ENCODE results near the gene SMNDC1.

The SMNDC1 gene

DNA sequence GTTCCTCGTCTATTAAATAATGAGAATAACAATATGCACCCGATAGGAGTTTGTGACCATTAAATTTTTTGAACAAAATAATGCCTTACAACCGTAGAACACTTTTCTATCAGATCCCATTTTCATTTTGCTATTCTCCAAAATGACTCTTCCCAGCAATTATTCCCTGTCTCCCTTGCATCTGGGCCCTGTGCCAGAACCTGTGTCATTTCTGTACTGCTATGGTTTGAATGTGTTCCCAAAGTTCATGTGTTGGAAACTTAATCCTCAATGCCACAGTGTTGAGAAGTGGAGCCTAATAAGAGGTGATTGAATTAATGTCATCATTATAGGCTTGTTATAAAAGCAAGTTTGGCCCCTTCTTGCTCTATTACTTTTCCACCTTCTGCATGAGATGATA lies 33.2 kb upstream of the SMNDC1 start:
- Histone ChIP-seq H3K27ac (replicated peaks) (no peak overlapping the region), H3K4me3 (replicated peaks; ENCODE audit: insufficient read depth, low read length) (no peak overlapping the region), H3K27me3 (ENCODE audit: insufficient read depth, poor library complexity, severe bottlenecking) (no peaks in the 10 kb centered on the region)
- DNase-seq (ENCODE audit: low read depth in 1 of 2, low spot score in 1 of 2), result no peak
- TF ChIP-seq GABPA (IDR thresholded peaks at IDR 0.05; ENCODE audit: low read depth) (no peak), POLR2AphosphoS5 (IDR thresholded peaks at IDR 0.05; ENCODE audit: low read depth) (no peak)
- TF ChIP-seq, protein P1, sequence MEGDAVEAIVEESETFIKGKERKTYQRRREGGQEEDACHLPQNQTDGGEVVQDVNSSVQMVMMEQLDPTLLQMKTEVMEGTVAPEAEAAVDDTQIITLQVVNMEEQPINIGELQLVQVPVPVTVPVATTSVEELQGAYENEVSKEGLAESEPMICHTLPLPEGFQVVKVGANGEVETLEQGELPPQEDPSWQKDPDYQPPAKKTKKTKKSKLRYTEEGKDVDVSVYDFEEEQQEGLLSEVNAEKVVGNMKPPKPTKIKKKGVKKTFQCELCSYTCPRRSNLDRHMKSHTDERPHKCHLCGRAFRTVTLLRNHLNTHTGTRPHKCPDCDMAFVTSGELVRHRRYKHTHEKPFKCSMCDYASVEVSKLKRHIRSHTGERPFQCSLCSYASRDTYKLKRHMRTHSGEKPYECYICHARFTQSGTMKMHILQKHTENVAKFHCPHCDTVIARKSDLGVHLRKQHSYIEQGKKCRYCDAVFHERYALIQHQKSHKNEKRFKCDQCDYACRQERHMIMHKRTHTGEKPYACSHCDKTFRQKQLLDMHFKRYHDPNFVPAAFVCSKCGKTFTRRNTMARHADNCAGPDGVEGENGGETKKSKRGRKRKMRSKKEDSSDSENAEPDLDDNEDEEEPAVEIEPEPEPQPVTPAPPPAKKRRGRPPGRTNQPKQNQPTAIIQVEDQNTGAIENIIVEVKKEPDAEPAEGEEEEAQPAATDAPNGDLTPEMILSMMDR (IDR thresholded peaks at IDR 0.05; ENCODE audit: insufficient read depth, low read length), result no peak
- TF ChIP-seq, protein P2, sequence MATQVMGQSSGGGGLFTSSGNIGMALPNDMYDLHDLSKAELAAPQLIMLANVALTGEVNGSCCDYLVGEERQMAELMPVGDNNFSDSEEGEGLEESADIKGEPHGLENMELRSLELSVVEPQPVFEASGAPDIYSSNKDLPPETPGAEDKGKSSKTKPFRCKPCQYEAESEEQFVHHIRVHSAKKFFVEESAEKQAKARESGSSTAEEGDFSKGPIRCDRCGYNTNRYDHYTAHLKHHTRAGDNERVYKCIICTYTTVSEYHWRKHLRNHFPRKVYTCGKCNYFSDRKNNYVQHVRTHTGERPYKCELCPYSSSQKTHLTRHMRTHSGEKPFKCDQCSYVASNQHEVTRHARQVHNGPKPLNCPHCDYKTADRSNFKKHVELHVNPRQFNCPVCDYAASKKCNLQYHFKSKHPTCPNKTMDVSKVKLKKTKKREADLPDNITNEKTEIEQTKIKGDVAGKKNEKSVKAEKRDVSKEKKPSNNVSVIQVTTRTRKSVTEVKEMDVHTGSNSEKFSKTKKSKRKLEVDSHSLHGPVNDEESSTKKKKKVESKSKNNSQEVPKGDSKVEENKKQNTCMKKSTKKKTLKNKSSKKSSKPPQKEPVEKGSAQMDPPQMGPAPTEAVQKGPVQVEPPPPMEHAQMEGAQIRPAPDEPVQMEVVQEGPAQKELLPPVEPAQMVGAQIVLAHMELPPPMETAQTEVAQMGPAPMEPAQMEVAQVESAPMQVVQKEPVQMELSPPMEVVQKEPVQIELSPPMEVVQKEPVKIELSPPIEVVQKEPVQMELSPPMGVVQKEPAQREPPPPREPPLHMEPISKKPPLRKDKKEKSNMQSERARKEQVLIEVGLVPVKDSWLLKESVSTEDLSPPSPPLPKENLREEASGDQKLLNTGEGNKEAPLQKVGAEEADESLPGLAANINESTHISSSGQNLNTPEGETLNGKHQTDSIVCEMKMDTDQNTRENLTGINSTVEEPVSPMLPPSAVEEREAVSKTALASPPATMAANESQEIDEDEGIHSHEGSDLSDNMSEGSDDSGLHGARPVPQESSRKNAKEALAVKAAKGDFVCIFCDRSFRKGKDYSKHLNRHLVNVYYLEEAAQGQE (IDR thresholded peaks at IDR 0.05; ENCODE audit: insufficient replicate concordance, low read depth), result no peak

DNA sequence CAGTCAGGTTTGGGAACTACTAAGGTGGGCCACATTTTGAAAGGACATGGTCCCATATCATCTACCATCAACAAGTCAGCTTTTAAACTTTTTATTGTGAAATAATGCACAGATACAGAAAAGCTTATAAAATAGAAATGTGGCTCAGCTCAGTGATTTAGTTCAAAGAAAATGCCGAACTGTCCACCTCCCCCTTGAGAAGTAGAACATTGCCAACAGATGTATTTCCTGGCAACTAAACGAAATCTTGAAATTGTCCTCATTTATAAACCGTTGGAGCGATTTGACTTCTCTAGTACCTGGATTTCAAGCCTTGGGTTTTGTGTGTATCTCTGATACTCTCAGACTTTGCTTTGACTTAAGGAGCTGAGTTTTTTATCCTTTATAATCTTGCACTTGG lies 32.7 kb upstream of the SMNDC1 start:
- TF ChIP-seq POLR2AphosphoS5 (IDR thresholded peaks at IDR 0.05; ENCODE audit: low read depth) (no peak), SPI1 (IDR thresholded peaks at IDR 0.05; ENCODE audit: borderline replicate concordance, low read depth) (no peak), GABPA (IDR thresholded peaks at IDR 0.05; ENCODE audit: low read depth) (no peak)
- TF ChIP-seq, protein P1 (IDR thresholded peaks at IDR 0.05; ENCODE audit: insufficient read depth, low read length), result no peak
- TF ChIP-seq, protein P2 (IDR thresholded peaks at IDR 0.05; ENCODE audit: insufficient replicate concordance, low read depth), result no peak
- Histone ChIP-seq H3K4me3 (replicated peaks; ENCODE audit: insufficient read depth, low read length) (no peak overlapping the region), H3K27me3 (ENCODE audit: insufficient read depth, poor library complexity, severe bottlenecking) (no peaks in the 10 kb centered on the region), H3K27ac (replicated peaks) (no peak overlapping the region)
- DNase-seq (ENCODE audit: low read depth in 1 of 2, low spot score in 1 of 2), result no peak

DNA sequence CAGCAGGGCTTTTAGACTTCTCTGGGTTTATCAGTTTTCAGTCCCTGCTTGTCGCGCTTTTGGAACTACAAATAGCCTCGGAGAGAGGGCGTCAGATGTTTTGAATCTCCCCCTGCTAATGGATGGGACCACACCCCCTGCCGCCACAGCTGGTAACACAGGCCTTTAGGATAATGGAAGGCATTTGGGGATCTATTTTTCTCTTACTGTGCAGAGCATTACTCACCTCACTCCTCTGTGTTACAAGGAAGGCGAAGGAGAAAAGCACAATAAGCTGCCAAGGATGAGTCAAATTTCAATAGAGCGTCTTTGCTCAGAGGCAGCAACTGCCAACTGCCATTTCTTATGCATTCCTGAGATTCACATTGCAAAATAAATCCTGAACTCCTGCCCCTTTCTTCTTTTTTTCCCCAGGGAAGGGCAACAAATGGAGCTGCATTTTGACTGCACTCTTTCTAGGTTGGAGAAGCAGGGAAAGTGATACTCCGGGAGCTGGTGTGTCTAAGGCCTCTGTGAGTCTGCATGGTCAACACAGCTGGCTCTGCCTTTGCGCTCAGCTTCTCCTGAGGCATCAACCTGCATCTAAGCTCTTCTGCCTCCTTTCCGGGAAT lies 31.5 kb upstream of the SMNDC1 start:
- TF ChIP-seq POLR2AphosphoS5 (IDR thresholded peaks at IDR 0.05; ENCODE audit: low read depth) (no peak), GABPA (IDR thresholded peaks at IDR 0.05; ENCODE audit: low read depth) (no peak), SPI1 (IDR thresholded peaks at IDR 0.05; ENCODE audit: borderline replicate concordance, low read depth) (no peak)
- TF ChIP-seq, protein P1 (IDR thresholded peaks at IDR 0.05; ENCODE audit: insufficient read depth, low read length), result no peak
- TF ChIP-seq, protein P2 (IDR thresholded peaks at IDR 0.05; ENCODE audit: insufficient replicate concordance, low read depth), result no peak
- DNase-seq (ENCODE audit: low read depth in 1 of 2, low spot score in 1 of 2), result no peak
- Histone ChIP-seq H3K4me3 (replicated peaks; ENCODE audit: insufficient read depth, low read length) (no peak overlapping the region), H3K27me3 (ENCODE audit: insufficient read depth, poor library complexity, severe bottlenecking) (no peaks in the 10 kb centered on the region), H3K27ac (replicated peaks) (no peak overlapping the region)
